A673 (cell line): Measurements from ENCODE around the gene TUFM.

ENCODE experiments used
- EZH2 ChIP-seq: fragments of 200-600 bp; sonication (generic); IDR thresholded peaks from 2 replicates; pipeline ENCODE4 v1.6.1; 2017; ENCODE audit warnings: borderline replicate concordance, low read depth, mild to moderate bottlenecking, mixed read lengths, antibody characterized with exemption, low read length; ENCODE audit not compliant: poor library complexity, severe bottlenecking
- TF ChIP-seq, protein P1 (sequence below): fragments of 300-800, 200-600 bp; sonication (generic); conservative IDR thresholded peaks from 2 replicates; pipeline ENCODE4 v1.5.1; 2017; ENCODE audit warnings: low read depth, mild to moderate bottlenecking, antibody characterized with exemption, low read length, moderate library complexity, mixed read lengths

DNA sequence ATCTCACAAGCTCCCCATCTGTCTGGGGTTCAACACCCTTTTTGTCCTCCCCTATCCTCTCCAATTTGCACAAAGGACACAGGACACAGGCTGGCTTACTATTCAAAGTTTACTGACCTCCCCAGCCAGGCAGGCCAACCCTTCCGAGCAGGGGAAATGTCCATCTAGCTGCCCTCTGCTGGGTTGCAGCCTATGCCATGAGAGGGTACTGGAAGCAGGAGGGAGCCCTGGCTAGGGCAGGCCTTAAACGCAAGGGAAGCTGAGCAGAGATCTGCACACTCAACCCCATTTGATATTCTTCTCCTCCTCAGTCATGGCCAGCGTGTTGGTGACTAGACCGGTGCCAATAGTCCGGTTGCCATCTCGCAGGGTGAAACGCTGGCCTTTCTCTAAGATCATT lies 3.5 kb downstream of the TUFM start:
- TF ChIP-seq, protein P1, sequence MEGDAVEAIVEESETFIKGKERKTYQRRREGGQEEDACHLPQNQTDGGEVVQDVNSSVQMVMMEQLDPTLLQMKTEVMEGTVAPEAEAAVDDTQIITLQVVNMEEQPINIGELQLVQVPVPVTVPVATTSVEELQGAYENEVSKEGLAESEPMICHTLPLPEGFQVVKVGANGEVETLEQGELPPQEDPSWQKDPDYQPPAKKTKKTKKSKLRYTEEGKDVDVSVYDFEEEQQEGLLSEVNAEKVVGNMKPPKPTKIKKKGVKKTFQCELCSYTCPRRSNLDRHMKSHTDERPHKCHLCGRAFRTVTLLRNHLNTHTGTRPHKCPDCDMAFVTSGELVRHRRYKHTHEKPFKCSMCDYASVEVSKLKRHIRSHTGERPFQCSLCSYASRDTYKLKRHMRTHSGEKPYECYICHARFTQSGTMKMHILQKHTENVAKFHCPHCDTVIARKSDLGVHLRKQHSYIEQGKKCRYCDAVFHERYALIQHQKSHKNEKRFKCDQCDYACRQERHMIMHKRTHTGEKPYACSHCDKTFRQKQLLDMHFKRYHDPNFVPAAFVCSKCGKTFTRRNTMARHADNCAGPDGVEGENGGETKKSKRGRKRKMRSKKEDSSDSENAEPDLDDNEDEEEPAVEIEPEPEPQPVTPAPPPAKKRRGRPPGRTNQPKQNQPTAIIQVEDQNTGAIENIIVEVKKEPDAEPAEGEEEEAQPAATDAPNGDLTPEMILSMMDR, result no peak
- TF ChIP-seq EZH2, result no peak
